ENCODE results near the gene RXRB.
"Not testable (repeated sequence)": the region's sequence is repeated elsewhere in the genome, so short reads cannot be mapped to it uniquely, and the experiment has no call there.

The RXRB gene

GRCh38 chr6:33200219-33201146 lies at the start of gene RXRB, which contains the start of gene SLC39A7:
TSS of gene RXRB (minus strand) at chr6:33200665. CDS start at chr6:33200476, 189 bp downstream.
TSS of gene SLC39A7 (plus strand) at chr6:33200867. CDS start at chr6:33201246, 379 bp downstream.
- peak; percentile 97 to 98 for DNase-seq (ENCODE audit: low read depth in 2 of 2)

GRCh38 chr6:33249732-33250630 lies 49.5 kb upstream of the RXRB start:
- no peak for DNase-seq (ENCODE audit: low read depth in 2 of 2)

GRCh38 chr6:33248932-33249731 lies 48.7 kb upstream of the RXRB start:
- DNase-seq (ENCODE audit: low read depth in 2 of 2), result peak; percentile 96 to 97

DNA sequence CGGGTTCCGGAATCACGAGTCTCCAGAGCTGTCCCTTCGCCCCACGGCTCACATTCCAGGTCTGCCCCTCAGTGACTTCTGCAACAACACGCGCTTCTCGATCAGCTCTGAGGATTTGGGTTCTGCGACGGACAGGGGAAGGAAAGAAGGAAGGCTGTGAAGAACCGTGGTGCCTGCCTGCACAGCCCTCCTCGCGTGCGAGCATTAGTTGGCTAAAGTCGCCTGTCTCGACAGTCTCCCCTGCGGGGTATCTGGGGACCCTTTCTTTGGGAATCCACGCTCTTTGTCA lies 48.1 kb upstream of the RXRB start:
- DNase-seq (ENCODE audit: low read depth in 2 of 2), result peak in 1 of 2 donors; percentile 6

- peak; percentile 74 to 80 for DNase-seq (ENCODE audit: low read depth in 2 of 2)
Observed at GRCh38 chr6:33247977-33248642, 47.6 kb upstream of the RXRB start.

DNA sequence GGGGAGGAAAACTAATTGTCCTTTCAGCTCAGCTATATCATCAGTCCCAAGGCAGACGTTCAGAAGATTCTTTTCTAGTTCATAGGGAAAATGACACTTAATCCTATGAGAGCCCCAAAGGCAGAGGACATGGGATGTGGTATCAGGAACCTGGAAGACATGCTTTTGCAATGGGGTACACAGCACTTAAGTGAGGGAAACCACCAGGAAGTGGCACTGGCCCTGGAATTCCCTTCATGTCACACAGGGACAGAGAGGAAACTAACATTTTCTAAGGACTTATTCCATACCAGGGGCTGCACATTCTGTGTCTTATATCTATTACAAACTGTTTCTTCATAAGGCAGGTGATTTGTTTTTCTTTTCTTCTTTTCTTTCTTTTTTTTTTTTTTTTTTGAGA lies 43.0 kb upstream of the RXRB start:
- no peak for DNase-seq (ENCODE audit: low read depth in 2 of 2)

- no peak for DNase-seq (ENCODE audit: low read depth in 2 of 2)
Observed at GRCh38 chr6:33241968-33242367, 41.5 kb upstream of the RXRB start.

DNA sequence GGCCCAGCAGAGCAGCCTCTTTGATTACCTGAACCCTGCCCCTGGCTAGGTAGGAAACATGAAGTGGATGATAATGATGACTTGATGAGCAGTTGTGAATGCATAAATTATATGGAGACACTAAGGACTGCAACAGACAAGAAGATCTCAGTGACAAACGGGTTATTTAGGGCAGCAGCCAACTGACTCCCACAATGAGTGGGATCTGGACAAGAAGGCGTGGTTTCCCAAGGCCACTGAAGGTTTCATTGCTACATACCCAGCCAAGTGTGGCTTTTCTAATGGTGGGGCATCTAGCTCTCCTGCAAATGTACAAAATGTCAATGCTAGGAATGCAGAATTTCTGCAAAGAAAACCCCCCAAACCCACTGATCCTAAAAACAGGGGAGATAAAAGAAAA lies 37.3 kb upstream of the RXRB start:
- no peak for DNase-seq (ENCODE audit: low read depth in 2 of 2)

DNA sequence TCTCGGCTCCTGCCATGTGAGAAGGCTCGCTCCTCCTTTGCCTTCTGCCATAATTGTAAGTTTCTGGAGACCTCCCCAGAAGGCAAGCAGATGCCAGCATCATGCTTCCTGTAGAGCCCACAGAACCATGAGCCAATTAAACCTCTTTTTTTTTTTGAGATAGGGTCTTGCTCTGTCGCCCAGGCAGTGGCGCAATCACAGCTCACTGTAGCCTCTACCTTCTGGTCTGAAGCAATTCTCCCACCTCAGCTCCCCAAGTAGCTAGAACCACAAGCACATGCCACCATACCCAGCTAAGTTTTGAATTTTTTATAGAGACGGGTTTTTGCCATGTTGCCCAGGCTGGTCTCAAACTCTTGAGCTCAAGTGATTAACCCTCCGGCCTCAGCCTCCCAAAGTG lies 36.4 kb upstream of the RXRB start:
- DNase-seq (ENCODE audit: low read depth in 2 of 2), result no peak

- no peak for DNase-seq (ENCODE audit: low read depth in 2 of 2)
Observed at GRCh38 chr6:33236328-33236727, 35.9 kb upstream of the RXRB start.

DNA sequence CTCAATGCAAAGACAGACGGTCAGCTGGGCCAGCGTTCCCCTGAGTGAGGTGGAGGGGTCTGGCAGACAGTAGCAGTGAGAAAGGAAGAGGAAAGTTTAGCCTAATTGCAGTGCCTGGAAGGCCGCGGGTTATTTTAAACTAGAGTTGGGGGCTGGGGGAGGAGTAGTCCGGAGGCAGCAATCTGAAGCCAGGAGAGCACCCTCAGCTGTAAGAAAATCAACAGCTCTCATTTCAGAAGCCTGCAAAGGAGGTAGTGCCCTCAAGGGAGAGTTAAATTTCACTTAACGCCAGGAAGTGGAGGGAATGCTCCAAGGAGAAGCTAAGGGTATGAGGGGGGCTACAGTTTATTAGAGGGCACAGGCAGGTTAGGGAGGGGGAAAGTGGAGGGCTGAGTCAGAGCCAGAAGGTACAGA lies 34.8 kb upstream of the RXRB start:
- no peak for DNase-seq (ENCODE audit: low read depth in 2 of 2)

DNA sequence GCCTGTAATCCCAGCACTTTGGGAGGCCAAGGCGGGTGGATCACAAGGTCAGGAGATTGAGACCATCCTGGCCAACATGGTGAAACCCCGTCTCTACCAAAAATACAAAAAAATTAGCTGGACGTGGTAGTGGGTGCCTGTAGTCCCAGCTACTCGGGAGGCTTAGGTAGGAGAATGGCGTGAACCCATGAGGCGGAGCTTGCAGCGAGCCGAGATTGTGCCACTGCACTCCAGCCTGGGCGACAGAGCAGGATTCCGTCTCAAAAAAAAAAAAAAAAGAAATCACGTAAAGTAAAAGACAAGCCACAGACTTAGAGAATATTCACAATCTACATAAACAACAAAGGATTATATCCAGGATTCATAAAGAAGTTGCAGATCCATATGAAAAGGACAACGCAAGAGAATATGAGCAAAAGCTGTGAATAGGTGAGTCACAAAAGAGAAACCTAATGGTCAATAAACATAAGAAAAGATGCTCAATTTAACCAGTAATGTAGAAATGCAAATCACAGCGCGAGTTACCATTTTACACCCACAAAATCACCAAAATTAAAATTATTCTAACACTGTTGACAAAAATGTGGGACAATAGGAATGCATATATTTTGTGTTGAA lies 26.1 kb upstream of the RXRB start:
- DNase-seq (ENCODE audit: low read depth in 2 of 2), result not testable (repeated sequence)

DNA sequence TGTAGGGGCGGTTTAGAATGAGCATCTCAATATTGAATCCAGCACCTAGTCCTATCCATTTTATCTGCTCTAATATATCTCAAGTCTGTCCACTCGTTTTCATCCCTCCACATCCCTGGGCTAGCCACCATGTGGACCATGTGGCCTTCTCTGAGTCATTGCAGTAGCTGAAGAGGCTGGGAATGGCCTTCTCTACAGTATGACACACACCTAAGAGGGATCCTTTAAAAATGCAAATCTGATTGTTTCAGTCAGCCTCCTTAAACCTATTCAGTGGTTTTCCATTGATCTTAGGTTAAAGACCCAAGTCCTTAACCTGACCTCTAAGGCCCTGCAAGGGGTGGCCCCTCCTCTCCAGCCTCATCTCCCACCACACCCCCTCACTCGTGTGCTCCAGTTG lies 17.2 kb upstream of the RXRB start:
- DNase-seq (ENCODE audit: low read depth in 2 of 2), result no peak

DNA sequence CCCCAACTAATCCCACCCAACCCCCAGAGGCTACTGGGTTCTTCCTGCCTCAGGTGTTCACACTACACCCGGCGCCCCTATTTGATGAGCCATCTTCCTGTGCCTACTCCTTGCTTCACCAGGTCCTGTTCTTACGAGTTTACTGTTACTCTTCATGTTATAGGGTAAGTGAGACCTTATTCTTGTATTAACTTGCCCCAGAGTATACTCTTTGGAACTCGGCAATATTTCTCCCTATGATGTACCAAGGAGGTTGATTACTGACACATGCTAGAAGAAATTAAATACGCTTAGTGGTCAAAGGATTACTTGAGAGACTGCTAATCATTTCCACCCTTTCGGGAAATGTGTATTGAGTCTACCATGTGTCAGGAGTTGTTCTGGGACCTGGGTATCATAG lies 16.8 kb upstream of the RXRB start:
- DNase-seq (ENCODE audit: low read depth in 2 of 2), result no peak

- no peak for DNase-seq (ENCODE audit: low read depth in 2 of 2)
Observed at GRCh38 chr6:33216117-33216649, 15.7 kb upstream of the RXRB start.

DNA sequence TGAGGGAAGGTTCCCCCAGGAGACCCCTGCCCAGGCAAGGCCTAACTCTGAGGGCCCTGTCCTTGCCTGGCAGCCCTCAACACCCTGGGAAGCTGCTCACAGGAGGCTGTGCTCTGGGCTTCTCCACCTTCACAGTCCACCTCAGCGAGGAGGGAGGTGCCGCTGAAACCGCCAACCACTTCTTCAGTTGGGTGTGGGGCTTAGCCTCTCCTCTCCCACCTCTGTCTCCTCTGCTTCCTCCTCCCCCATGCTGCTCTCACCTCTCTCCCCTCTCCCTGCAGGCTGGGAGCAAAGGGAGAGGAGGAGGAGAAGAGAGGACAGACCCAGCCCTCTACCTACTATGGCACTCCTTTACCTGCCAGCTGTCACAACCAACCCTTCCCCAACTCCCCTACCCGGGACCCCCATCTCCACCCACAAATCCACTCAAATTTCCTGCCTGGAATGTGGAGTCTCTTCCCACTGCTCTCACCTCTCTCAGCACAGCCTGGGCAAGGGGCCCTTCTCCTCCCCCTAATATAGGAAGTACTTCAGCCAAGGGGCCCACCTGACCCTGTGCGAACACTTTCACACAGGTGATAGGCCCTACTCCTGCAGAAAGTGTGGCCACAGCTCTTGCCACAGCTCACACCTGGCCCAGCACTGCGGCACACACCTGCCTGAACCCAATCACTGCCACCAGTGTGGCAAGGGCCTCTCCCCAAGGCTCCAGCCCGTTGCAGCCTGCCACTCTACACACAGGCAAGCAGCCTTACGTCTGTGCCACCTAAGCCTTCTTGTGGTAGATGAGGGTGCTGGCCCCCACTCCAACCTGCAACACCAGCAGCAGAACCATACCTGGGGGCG lies 15.0 kb upstream of the RXRB start:
- DNase-seq (ENCODE audit: low read depth in 2 of 2), result no peak

DNA sequence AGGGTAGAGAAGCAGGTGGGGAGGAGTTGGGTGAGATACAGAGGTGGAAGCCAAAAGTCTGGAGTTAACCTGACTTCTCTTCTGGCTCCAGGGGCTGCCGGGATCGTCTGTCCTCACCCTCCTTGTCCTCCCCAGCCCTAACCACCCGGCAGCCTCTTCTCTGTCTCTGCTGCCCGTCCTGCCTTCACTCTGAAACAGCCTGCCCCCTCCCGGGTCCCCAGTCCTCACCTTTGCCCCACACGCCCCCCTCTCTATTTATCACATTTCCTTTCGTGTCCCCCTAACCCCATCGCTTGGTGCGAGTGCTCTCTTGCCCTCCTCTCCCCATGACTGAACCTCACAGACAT lies 13.5 kb upstream of the RXRB start:
- DNase-seq (ENCODE audit: low read depth in 2 of 2), result no peak

DNA sequence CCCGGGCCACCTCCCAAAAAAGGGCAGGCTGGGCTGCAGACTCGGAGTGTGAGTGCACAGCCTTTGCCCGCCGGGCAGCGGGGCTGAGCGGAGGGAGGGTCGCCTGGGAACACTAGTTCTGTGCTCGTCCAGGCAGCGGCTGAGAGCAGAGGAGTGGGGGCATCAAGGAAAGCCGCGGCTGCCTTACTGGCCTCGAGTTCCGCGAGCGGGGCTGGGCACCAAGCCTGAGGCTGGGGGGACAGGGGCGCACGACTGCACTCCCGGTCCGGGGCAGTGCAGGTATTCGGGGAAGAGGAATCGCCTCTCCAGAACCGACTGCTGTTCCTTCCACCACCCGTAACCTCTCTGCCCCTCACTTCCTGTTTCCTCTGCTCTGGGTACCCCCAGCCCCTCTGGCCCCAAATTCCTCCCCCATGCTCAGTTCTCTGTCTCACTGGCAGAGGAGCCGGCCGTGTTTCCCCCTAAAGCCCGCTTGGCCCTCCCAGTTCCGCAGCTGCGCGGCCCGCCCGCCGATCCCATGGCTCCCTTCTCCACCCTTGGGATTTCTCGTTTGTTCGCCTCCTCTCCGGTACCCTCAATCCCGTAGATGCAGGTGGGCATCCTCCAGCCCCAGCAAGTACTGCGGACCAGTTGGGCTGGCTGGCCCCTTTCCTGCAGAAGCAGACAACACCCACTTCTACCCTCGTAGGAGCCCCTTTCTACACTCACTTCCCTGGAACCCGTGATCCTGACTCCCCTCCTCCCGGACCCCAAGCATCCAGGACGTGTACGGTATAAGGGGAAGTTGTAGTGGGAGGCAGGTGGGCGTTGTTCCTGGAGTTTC lies 12.9 kb upstream of the RXRB start:
- DNase-seq (ENCODE audit: low read depth in 2 of 2), result no peak

- DNase-seq (ENCODE audit: low read depth in 2 of 2), result no peak
Observed at GRCh38 chr6:33212857-33213165, 12.3 kb upstream of the RXRB start.

Measured in stimulated activated CD8-positive, alpha-beta memory T cell treated with anti-CD3 and anti-CD28 coated beads, Interleukin-15, amount 100 ng/mL, for 48 hours (primary cell).